ENCODE measurements around the gene NEUROG2. TPM values are rescaled to one million over a fixed set of nuclear protein-coding genes. Genes with fewer than 3 reads are reported as not detected.

The NEUROG2 gene
- total and polyA plus RNA-seq, 8 donors = not detected

GRCh38 chr4:112516471-112517066, 589 bp upstream of the NEUROG2 start:
- whole genome bisulfite sequencing, 2 donors = 1 to 2% methylated on average over 42 to 55 of the region's 55 CpGs
- Histone ChIP-seq H3K27me3 (peaks cover 14 to 79% (median 39%) of the 10 kb centered on the region in 4 donors), H3K4me1 (peaks cover 4 to 16% (median 16%) of the 10 kb centered on the region in 3 donors), H3K27ac (no peak overlapping the region), H3K36me3 (no peaks in the 10 kb centered on the region), H3K4me3 (peak overlapping the region in 2 of 4 donors; percentile 42 to 70), H3K9me3 (no peaks in the 10 kb centered on the region)
- ATAC-seq (peak; percentile 42 to 57 (median 46)), FAIRE-seq (no peak), DNase-seq (peak in 3 of 6 donors; percentile 21 to 67 (median 66))
- intact Hi-C loops (cut with DNase I) = no loop called here
- TF ChIP-seq, protein P1, sequence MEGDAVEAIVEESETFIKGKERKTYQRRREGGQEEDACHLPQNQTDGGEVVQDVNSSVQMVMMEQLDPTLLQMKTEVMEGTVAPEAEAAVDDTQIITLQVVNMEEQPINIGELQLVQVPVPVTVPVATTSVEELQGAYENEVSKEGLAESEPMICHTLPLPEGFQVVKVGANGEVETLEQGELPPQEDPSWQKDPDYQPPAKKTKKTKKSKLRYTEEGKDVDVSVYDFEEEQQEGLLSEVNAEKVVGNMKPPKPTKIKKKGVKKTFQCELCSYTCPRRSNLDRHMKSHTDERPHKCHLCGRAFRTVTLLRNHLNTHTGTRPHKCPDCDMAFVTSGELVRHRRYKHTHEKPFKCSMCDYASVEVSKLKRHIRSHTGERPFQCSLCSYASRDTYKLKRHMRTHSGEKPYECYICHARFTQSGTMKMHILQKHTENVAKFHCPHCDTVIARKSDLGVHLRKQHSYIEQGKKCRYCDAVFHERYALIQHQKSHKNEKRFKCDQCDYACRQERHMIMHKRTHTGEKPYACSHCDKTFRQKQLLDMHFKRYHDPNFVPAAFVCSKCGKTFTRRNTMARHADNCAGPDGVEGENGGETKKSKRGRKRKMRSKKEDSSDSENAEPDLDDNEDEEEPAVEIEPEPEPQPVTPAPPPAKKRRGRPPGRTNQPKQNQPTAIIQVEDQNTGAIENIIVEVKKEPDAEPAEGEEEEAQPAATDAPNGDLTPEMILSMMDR (IDR thresholded peaks at IDR 0.05) = no peak

DNA sequence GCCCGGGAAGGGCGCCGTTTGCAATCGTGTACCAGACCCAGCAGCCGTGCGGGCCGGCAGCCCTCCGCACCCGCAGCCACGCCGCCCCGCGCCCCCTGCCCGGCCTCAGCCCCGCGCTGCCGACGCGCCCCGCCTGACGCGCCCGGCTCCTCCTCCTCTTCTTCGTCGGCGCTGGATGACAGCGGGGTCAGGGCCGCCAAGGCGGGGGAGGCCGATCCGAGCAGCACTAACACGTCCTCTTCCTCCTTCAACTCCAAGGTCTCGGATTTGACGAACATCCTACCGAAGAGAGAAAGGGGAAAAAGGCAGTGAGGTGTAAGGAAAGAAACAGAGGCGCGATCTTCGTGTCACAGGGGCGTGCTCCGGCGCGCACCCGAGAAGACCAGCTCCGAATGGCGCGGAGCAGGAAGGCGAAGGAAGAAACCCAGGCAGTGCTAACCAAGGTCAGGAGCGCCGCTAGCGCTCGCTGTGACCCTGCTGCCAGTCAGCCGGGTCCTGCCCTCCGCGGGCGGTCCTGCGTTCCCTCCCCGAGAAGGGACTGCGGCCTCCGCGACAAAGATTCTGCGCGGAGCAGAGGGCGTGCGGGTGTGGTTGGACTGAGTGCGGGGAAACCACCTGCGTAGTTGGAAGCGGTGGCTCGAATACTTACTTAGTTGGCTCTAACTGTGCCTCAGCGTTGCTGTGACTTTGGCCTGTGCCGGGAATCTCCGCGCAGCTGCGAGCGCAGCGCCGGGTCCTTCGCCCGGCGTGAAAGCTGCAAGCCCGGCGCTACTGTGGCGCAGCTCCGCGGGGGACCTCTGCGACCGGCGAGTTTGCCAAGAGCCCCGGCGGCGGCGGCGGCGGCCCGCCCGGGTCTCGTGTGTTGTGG, 548 bp downstream of the NEUROG2 start:
- TF ChIP-seq, protein P1 (IDR thresholded peaks at IDR 0.05) = no peak
- Histone ChIP-seq H3K27me3 (peaks cover 17 to 83% (median 44%) of the 10 kb centered on the region in 4 donors), H3K27ac (no peak overlapping the region), H3K4me3 (peak overlapping the region; percentile 27 to 70 (median 38)), H3K4me1 (peaks cover 4 to 19% (median 18%) of the 10 kb centered on the region in 3 donors), H3K9me3 (no peaks in the 10 kb centered on the region), H3K36me3 (no peaks in the 10 kb centered on the region)
- ATAC-seq (peak; percentile 58 to 78 (median 76)), DNase-seq (peak in 3 of 6 donors; percentile 28 to 79 (median 72)), FAIRE-seq (no peak)
- 1% methylated on average over 88 to 96 of the region's 96 CpGs for WGBS, 2 donors
- intact Hi-C loops (cut with DNase I) = no loop called here

DNA sequence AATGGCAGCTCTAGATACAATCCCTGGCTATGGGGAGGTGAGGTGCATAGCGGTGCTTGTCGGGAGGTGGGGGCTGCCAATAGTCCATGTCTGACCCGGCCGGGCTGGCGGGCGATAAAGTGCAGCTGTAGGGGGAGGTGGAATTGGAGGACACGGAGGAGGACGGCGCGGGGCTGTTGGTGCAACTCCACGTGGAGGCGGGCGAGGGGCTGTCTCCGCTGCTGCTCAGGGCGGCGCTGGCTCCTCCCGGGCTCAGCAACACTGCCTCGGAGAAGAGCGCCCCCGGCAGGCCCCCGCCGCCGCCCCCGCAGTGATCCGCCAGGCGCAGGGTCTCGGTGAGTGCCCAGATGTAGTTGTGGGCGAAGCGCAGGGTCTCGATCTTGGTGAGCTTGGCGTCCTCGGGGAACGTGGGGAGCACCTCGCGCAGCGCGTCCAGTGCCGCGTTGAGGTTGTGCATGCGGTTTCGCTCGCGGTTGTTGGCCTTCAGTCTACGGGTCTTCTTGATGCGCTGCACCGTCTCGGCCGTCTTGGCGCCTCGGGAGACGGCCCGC, 1.3 kb downstream of the NEUROG2 start:
- ATAC-seq (peak in 1 of 4 donors; percentile 9), FAIRE-seq (no peak), DNase-seq (peak in 3 of 6 donors; percentile 9 to 73 (median 61))
- Histone ChIP-seq H3K27ac (no peak overlapping the region), H3K4me3 (peak overlapping the region; percentile 27 to 70 (median 38)), H3K36me3 (no peaks in the 10 kb centered on the region), H3K4me1 (peaks cover 4 to 20% (median 19%) of the 10 kb centered on the region in 3 donors), H3K27me3 (peaks cover 17 to 81% (median 42%) of the 10 kb centered on the region in 4 donors), H3K9me3 (no peaks in the 10 kb centered on the region)
- intact Hi-C loops (cut with DNase I) = no loop called here
- 1 to 3% methylated on average over 48 to 52 of the region's 52 CpGs for WGBS, 2 donors
- TF ChIP-seq, protein P1 (IDR thresholded peaks at IDR 0.05) = no peak

DNA sequence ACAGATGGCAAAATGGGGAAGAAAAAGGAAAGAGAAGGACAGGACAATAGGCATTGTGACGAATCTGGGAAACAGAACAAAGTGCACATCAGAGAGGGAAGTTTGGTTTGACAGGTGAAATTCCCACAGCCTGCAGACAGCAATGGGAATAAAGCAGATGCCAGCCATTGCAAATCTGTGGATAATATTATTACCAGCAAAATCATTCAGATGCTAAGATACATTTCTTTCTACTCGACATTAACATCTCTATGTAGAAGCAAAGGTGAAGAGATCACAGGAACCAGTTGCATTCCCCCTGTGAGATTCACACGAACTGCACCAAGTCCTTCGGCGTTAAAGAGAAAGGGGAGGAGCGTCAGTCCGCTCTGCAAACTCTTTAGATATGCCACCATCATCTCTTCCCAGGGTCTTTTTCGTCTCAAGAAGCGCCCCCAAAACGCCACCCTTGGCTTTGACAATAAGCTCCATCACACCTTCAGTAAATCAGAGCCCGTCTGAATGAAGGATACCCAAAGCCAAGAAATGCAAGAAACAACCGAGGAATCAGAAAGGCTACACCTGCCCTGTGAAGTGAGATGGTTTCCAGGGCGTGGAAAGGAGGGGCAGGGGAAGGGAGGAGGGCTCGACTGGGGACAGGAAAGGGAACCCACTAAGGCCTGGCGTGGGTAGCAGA, 1.9 kb downstream of the NEUROG2 start:
- Histone ChIP-seq H3K36me3 (no peaks in the 10 kb centered on the region), H3K4me3 (no peak overlapping the region), H3K9me3 (no peaks in the 10 kb centered on the region), H3K27me3 (peaks cover 17 to 81% (median 39%) of the 10 kb centered on the region in 4 donors), H3K27ac (no peak overlapping the region), H3K4me1 (peaks cover 4 to 26% (median 19%) of the 10 kb centered on the region in 3 donors)
- TF ChIP-seq, protein P1 (IDR thresholded peaks at IDR 0.05) = no peak
- intact Hi-C loops (cut with DNase I) = no loop called here
- 3% methylated on average over 15 of the region's 15 CpGs for WGBS, 2 donors
- ATAC-seq = no peak
- no peak for DNase-seq
- no peak for FAIRE-seq

All from pancreas (tissue), 10 donors.